HEK293T (cell line): ENCODE results near the gene KIRREL2.

ENCODE experiments used
- ARNT ChIP-seq: fragments of 450-650 bp; IDR thresholded peaks from 2 replicates; pipeline ENCODE4 v1.6.1; 2017; ENCODE audit warnings: mild to moderate bottlenecking
- BHLHE40 ChIP-seq: fragments of 450-650 bp; IDR thresholded peaks from 2 replicates; pipeline ENCODE4 v1.6.1; 2016; ENCODE audit warnings: mild to moderate bottlenecking, moderate library complexity, borderline replicate concordance
- CTBP1 ChIP-seq: fragments of 450-650 bp; IDR thresholded peaks from 2 replicates; pipeline ENCODE4 v1.6.1; 2016; ENCODE audit warnings: borderline replicate concordance
- FOXM1 ChIP-seq: fragments of 450-650 bp; IDR thresholded peaks from 2 replicates; pipeline ENCODE4 v1.6.1; 2017; ENCODE audit warnings: mild to moderate bottlenecking, borderline replicate concordance
- HDGF ChIP-seq: fragments of 450-650 bp; IDR thresholded peaks from 2 replicates; pipeline ENCODE4 v1.6.1; 2017; ENCODE audit warnings: antibody characterized with exemption, borderline replicate concordance
- SP1 ChIP-seq: fragments of 450-650 bp; IDR thresholded peaks from 2 replicates; pipeline ENCODE4 v1.6.1; 2017
- SUZ12 ChIP-seq: fragments of 450-650 bp; IDR thresholded peaks from 2 replicates; pipeline ENCODE4 v1.6.1; 2016; ENCODE audit warnings: mild to moderate bottlenecking

DNA sequence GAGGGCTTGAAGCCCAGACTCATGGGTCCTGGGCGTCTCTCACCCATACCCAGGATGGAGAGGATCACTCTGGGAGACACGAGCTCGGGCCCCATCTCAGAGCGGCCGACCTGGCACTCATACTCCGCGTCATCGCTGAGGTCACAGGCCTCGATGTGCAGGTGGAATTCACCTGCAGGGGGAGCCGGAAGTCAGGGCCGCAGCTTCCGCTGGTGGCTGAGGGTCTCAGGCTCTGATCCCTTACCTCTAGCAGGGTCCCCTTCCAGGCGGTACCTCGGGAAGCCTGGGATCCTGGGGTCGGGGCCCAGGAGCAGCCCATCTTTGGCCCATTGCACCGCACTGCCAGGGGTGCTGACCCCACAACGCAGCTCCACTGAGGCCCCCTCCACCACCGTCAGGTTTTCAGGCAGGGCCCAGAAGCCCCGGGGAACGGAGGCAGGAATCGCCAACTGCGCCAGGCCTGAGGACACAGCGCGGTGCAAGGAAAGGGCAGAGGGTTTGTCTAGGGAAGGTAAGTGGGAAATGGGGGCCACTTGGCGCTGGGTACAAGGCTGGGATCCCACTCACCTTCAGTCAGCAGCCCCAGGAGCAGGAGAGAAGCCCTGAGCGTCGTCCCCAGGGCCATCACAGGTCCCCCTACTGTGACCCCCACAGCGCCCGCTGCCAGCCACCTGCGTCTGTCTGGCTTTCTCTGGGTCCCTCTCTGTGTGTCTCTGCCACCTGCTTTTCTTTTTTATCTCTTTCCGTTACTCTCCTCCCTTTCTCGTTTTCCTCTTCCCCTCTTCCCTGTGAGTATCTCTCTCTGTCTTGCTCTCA, 5.3 kb upstream of the KIRREL2 start:
- TF ChIP-seq HDGF (no peak), SP1 (no peak), SUZ12 (no peak), ARNT (no peak), BHLHE40 (no peak), FOXM1 (no peak), CTBP1 (no peak)
